NB4 (cell line): ENCODE results near the gene CUX1.

Experiments used
- CTCF ChIP-seq: IDR thresholded peaks from one replicate; pipeline ENCODE4 v1.5.1; 2012; ENCODE audit warnings: low read depth, low read length
- MYC ChIP-seq: IDR thresholded peaks from 2 replicates; pipeline ENCODE4 v1.6.1; 2011; ENCODE audit warnings: low read depth, low read length
- POLR2A ChIP-seq: IDR thresholded peaks from 2 replicates; pipeline ENCODE4 v1.6.1; 2011; ENCODE audit warnings: mild to moderate bottlenecking; ENCODE audit not compliant: insufficient read length; ENCODE audit errors: extremely low read depth
- TF ChIP-seq, protein P1 (sequence below): IDR thresholded peaks from 2 replicates; pipeline ENCODE4 v1.6.1; 2011; ENCODE audit warnings: low read depth, low read length

GRCh38 chr7:102094316-102094650 lies 276.9 kb downstream of the CUX1 start:
- no peak for TF ChIP-seq CTCF
- TF ChIP-seq POLR2A, result no peak
- TF ChIP-seq, protein P1, sequence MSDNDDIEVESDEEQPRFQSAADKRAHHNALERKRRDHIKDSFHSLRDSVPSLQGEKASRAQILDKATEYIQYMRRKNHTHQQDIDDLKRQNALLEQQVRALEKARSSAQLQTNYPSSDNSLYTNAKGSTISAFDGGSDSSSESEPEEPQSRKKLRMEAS, result no peak
- no peak for TF ChIP-seq MYC
